Measurements from ENCODE around the gene HIP1.
"Not testable (repeated sequence)": the region's sequence is repeated elsewhere in the genome, so short reads cannot be mapped to it uniquely, and the experiment has no call there.

Gene HIP1

GRCh38 chr7:75738604-75738974, at the start of gene HIP1:
TSS of gene HIP1 (minus strand) at chr7:75738941. CDS start at chr7:75738920, 21 bp downstream.
- DNase-seq = no peak

- not testable (repeated sequence) for DNase-seq
These were observed 49.6 kb upstream of the HIP1 start for GRCh38 chr7:75788154-75788847.

- not testable (repeated sequence) for DNase-seq
These were observed 44.3 kb upstream of the HIP1 start for GRCh38 chr7:75783058-75783457.

- not testable (repeated sequence) for DNase-seq
These were observed 42.0 kb upstream of the HIP1 start for GRCh38 chr7:75780647-75781273.

- not testable (repeated sequence) for DNase-seq
These were observed 40.8 kb upstream of the HIP1 start for GRCh38 chr7:75779516-75779915.

- not testable (repeated sequence) for DNase-seq
These were observed 40.3 kb upstream of the HIP1 start for GRCh38 chr7:75779035-75779434.

- DNase-seq = no peak
These were observed 37.7 kb upstream of the HIP1 start for GRCh38 chr7:75776295-75776971.

GRCh38 chr7:75773958-75774357, 35.2 kb upstream of the HIP1 start:
- DNase-seq = not testable (repeated sequence)

- DNase-seq = no peak
These were observed 33.6 kb upstream of the HIP1 start, which contains the start of gene CCL26 for GRCh38 chr7:75772081-75773077. TSS of gene CCL26 (minus strand) at chr7:75772211. CDS start at chr7:75772176, 35 bp downstream.

GRCh38 chr7:75771224-75771623, 32.5 kb upstream of the HIP1 start:
- no peak for DNase-seq

GRCh38 chr7:75762350-75762917, 23.7 kb upstream of the HIP1 start:
- no peak for DNase-seq

GRCh38 chr7:75761801-75762200, 23.1 kb upstream of the HIP1 start:
- DNase-seq = not testable (repeated sequence)

GRCh38 chr7:75758491-75758890, 19.8 kb upstream of the HIP1 start:
- DNase-seq = no peak

GRCh38 chr7:75757860-75758259, 19.1 kb upstream of the HIP1 start:
- DNase-seq = no peak

- DNase-seq = no peak
These were observed 18.4 kb upstream of the HIP1 start for GRCh38 chr7:75756991-75757676.

- DNase-seq = no peak
These were observed 17.7 kb upstream of the HIP1 start for GRCh38 chr7:75756206-75756990.

- no peak for DNase-seq
These were observed 4.7 kb upstream of the HIP1 start for GRCh38 chr7:75743455-75743859.

GRCh38 chr7:75740846-75741497, 2.2 kb upstream of the HIP1 start:
- DNase-seq = no peak

- DNase-seq = no peak
These were observed 1.3 kb upstream of the HIP1 start for GRCh38 chr7:75739796-75740672.

Data from left hindlimb (tissue), 1 donor.